ENCODE data around the gene NAAA. TPM values are rescaled to one million over a fixed set of nuclear protein-coding genes. Genes with fewer than 3 reads are reported as not detected.

NAAA gene
- total RNA-seq, 1 donor from 2014 or later, result 29.4 TPM

GRCh38 chr4:75878246-75878756, 62.5 kb downstream of the NAAA start:
- intact Hi-C loops (cut with DNase I), result no loop called here
- ATAC-seq (no peak), DNase-seq (ENCODE audit: low spot score) (no peak)

- DNase-seq (ENCODE audit: low spot score), result no peak
- ATAC-seq, result no peak
- intact Hi-C loops (cut with DNase I), result no loop called here
Measured at GRCh38 chr4:75876218-75876617, 64.6 kb downstream of the NAAA start.

GRCh38 chr4:75869100-75869499, 71.7 kb downstream of the NAAA start:
- intact Hi-C loops (cut with DNase I), result no loop called here
- no peak for ATAC-seq

GRCh38 chr4:75867130-75867529, 73.7 kb downstream of the NAAA start:
- intact Hi-C loops (cut with DNase I), result no loop called here
- ATAC-seq, result no peak
- no peak for DNase-seq (ENCODE audit: low spot score)

More at GRCh38 chr4:75869100-75869499, 71.7 kb downstream of the NAAA start:
- DNase-seq (ENCODE audit: low spot score), result no peak

Other genes with a start within 250 kb of the NAAA start
- gene USO1, start 216.4 kb downstream of the NAAA start, total RNA-seq, result 64.1 TPM
- 0.22 TPM for gene PPEF2, start 38.6 kb downstream of the NAAA start, total RNA-seq
- gene SDAD1, start 49.9 kb upstream of the NAAA start, total RNA-seq, result 37.9 TPM
- 1.6 TPM for gene CXCL9, start 66.5 kb upstream of the NAAA start, total RNA-seq
- 5.0 TPM for gene CXCL10, start 82.5 kb upstream of the NAAA start, total RNA-seq
- gene CXCL11, start 95.1 kb upstream of the NAAA start, total RNA-seq, result 1.2 TPM
- 35.8 TPM for gene ART3, start 133.7 kb upstream of the NAAA start, total RNA-seq
- gene NUP54, start 207.4 kb upstream of the NAAA start, total RNA-seq, result 50.8 TPM